Neuron (in vitro differentiated cells): ENCODE measurements around the gene OR52K1.

Experiments used
- H2AFZ ChIP-seq: one replicate; pipeline ENCODE4 v1.6.1; 2013; ENCODE audit warnings: low read depth, mild to moderate bottlenecking, inconsistent platforms, low read length, moderate library complexity
- H3K27me3 ChIP-seq: one replicate; pipeline ENCODE4 v1.6.1; 2013; ENCODE audit warnings: low read length; ENCODE audit not compliant: insufficient read depth
- H3K36me3 ChIP-seq: one replicate; pipeline ENCODE4 v1.6.1; 2013; ENCODE audit warnings: low read length; ENCODE audit not compliant: insufficient read depth
- H3K4me1 ChIP-seq: one replicate; pipeline ENCODE4 v1.6.1; 2013; ENCODE audit warnings: low read length; ENCODE audit not compliant: insufficient read depth
- H3K4me3 ChIP-seq: 2 replicates; pipeline ENCODE4 v1.5.1; 2013; ENCODE audit warnings: mild to moderate bottlenecking, low read length, moderate library complexity
- H3K9me3 ChIP-seq: one replicate; pipeline ENCODE4 v1.6.1; 2013; ENCODE audit warnings: low read length

The OR52K1 gene

GRCh38 chr11:4482445-4482844, at the start of gene OR52K1:
TSS of gene OR52K1 (plus strand) at chr11:4482646. CDS start at chr11:4488901, 6,255 bp downstream.
- H3K4me1 ChIP-seq: no peaks in the 10 kb centered on the region
- no peak within 1 kb of the TSS for H3K4me3 ChIP-seq
- no peaks in the 10 kb centered on the region for H3K36me3 ChIP-seq
- no peaks in the 10 kb centered on the region for H3K9me3 ChIP-seq
- H2AFZ ChIP-seq: no peak within 1 kb of the TSS
- H3K27me3 ChIP-seq: peaks cover 9% of the 10 kb centered on the region

DNA sequence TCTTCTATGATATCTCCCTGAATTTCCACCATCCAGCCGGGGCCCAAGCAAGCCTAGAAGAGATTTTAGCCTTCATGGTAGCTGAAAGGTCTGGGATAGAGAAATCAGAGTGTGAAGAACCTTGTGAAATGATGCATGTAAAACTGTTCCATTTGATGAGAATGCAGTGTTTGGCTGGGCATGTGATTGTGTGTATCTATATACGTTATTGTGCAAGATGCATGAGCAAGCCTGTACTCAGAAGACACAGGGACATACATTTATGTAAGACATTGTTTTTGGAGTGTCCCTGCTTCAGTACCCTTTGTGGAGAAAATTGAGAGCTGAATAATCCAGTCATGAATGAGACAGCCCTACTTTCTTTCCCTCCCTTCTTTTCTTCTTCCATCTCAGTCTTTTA, 48.6 kb upstream of the OR52K1 start:
- Histone ChIP-seq H3K4me1 (no peaks in the 10 kb centered on the region), H3K9me3 (no peaks in the 10 kb centered on the region), H3K36me3 (no peaks in the 10 kb centered on the region), H2AFZ (no peak overlapping the region), H3K27me3 (no peaks in the 10 kb centered on the region), H3K4me3 (no peak overlapping the region)

GRCh38 chr11:4436411-4436810, 46.0 kb upstream of the OR52K1 start:
- H3K36me3 ChIP-seq: no peaks in the 10 kb centered on the region
- H3K4me3 ChIP-seq: no peak overlapping the region
- H2AFZ ChIP-seq: no peak overlapping the region
- H3K4me1 ChIP-seq: no peaks in the 10 kb centered on the region
- H3K9me3 ChIP-seq: peaks cover 2% of the 10 kb centered on the region
- H3K27me3 ChIP-seq: no peaks in the 10 kb centered on the region

GRCh38 chr11:4441515-4441914, 40.9 kb upstream of the OR52K1 start:
- Histone ChIP-seq H3K27me3 (no peaks in the 10 kb centered on the region), H3K4me1 (no peaks in the 10 kb centered on the region), H3K36me3 (no peaks in the 10 kb centered on the region), H3K4me3 (no peak overlapping the region), H3K9me3 (peaks cover 2% of the 10 kb centered on the region), H2AFZ (no peak overlapping the region)

GRCh38 chr11:4443232-4443891, 39.1 kb upstream of the OR52K1 start:
- peaks cover 2% of the 10 kb centered on the region for H3K9me3 ChIP-seq
- no peaks in the 10 kb centered on the region for H3K36me3 ChIP-seq
- no peaks in the 10 kb centered on the region for H3K4me1 ChIP-seq
- H2AFZ ChIP-seq: no peak overlapping the region
- no peak overlapping the region for H3K4me3 ChIP-seq
- H3K27me3 ChIP-seq: peaks cover 3% of the 10 kb centered on the region

DNA sequence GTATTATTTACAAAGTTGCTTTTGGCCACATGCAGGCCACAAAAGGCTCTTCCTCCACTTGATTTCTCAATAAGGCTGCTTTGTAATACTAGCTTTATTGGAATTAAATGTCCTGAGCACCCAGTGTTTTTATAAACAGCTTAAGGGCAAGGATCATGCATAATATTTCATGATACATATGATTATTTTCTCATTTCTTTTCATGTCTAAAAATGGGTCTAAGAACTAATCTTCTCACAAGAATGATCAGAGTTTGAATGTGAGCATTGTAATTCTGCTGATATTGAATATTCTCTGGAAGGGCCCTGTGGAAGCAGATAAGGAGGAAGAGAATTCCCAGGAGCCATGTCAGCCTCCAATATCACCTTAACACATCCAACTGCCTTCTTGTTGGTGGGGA, 33.5 kb upstream of the OR52K1 start, which contains the start of gene OR52K2:
Gene OR52K2 (plus strand): TSS at position 301 of the 400 bp plus-strand sequence. CDS start 45 bp downstream, at position 346.
- peaks cover 3% of the 10 kb centered on the region for H3K27me3 ChIP-seq
- no peaks in the 10 kb centered on the region for H3K36me3 ChIP-seq
- H2AFZ ChIP-seq: no peak within 1 kb of the TSS
- no peaks in the 10 kb centered on the region for H3K9me3 ChIP-seq
- H3K4me3 ChIP-seq: no peak within 1 kb of the TSS
- H3K4me1 ChIP-seq: no peaks in the 10 kb centered on the region

DNA sequence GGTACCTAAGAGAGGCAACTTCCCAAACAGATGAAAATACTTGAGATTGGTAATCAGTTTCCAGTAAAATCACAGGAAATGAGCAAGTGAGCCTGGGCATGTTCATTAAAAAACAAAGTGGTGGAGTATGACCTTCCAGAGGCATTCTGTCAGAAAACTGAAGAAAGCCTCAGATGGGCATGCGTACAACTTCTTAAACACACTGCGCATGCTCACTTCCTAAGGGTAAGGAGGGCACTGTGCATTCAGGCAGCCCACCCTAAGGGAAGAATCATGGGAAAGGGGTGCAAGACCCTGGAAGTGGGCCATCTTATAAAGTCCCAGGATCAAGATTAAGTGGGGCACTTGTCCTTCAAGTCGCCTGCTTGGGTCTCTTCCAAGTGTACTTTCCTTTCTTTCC, 29.3 kb upstream of the OR52K1 start:
- Histone ChIP-seq H2AFZ (no peak overlapping the region), H3K4me3 (no peak overlapping the region), H3K36me3 (no peaks in the 10 kb centered on the region), H3K4me1 (no peaks in the 10 kb centered on the region), H3K27me3 (peaks cover 3% of the 10 kb centered on the region), H3K9me3 (no peaks in the 10 kb centered on the region)

DNA sequence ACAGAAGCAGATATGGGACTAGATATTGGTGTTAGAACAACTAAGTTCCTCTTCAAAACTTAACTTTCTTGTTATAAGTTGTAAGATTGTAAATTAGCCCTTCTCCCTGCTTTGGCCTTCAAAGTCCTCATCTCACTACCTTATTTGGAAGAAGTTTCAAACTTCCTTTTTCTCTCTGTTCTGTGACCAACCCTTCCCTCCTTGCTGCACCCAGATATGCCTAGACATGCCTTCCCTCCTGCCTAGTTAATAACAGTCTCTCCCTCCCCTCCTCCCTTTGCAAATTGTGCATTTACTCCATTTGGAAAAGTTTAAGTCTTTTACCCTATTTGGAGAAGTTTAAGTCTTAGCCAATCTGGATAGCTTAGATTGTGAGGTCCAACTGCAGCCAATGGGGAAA, 28.4 kb upstream of the OR52K1 start:
- Histone ChIP-seq H3K4me3 (no peak overlapping the region), H3K9me3 (no peaks in the 10 kb centered on the region), H3K4me1 (no peaks in the 10 kb centered on the region), H2AFZ (no peak overlapping the region), H3K36me3 (no peaks in the 10 kb centered on the region), H3K27me3 (peaks cover 9% of the 10 kb centered on the region)

GRCh38 chr11:4455419-4455818, 27.0 kb upstream of the OR52K1 start:
- no peak overlapping the region for H2AFZ ChIP-seq
- H3K36me3 ChIP-seq: no peaks in the 10 kb centered on the region
- peaks cover 9% of the 10 kb centered on the region for H3K27me3 ChIP-seq
- no peaks in the 10 kb centered on the region for H3K9me3 ChIP-seq
- no peaks in the 10 kb centered on the region for H3K4me1 ChIP-seq
- no peak overlapping the region for H3K4me3 ChIP-seq

DNA sequence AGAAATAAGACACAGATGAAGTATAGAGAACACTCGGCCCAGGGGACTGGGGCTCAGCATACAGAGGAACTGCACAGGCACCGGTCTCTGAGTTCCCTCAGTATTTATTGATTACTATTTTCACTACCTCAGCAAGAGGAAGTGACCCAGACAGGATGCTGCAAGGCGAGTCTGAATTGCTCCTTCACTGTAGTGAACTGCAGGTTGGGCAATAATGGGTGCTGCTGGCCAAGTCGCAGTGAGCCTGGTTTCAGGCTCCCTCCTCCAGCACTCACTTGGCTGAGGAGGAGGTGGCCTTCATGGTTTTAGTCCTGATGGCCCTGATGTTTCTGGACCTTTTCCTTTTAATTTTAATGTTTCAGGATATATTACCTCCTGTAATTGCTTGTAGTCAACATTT, 22.9 kb upstream of the OR52K1 start:
- Histone ChIP-seq H3K9me3 (no peaks in the 10 kb centered on the region), H3K36me3 (no peaks in the 10 kb centered on the region), H3K27me3 (peaks cover 9% of the 10 kb centered on the region), H2AFZ (no peak overlapping the region), H3K4me1 (no peaks in the 10 kb centered on the region), H3K4me3 (no peak overlapping the region)

- Histone ChIP-seq H3K27me3 (peaks cover 9% of the 10 kb centered on the region), H3K36me3 (no peaks in the 10 kb centered on the region), H3K9me3 (no peaks in the 10 kb centered on the region), H2AFZ (no peak overlapping the region), H3K4me1 (no peaks in the 10 kb centered on the region), H3K4me3 (no peak overlapping the region)
Observed at GRCh38 chr11:4460151-4460550, 22.3 kb upstream of the OR52K1 start.

GRCh38 chr11:4464216-4465159, 18.0 kb upstream of the OR52K1 start:
- Histone ChIP-seq H3K4me3 (no peak overlapping the region), H3K27me3 (no peaks in the 10 kb centered on the region), H3K9me3 (no peaks in the 10 kb centered on the region)

GRCh38 chr11:4465407-4465806, 17.0 kb upstream of the OR52K1 start:
- Histone ChIP-seq H3K4me3 (no peak overlapping the region), H3K27me3 (no peaks in the 10 kb centered on the region), H3K9me3 (no peaks in the 10 kb centered on the region), H3K36me3 (no peaks in the 10 kb centered on the region), H3K4me1 (no peaks in the 10 kb centered on the region), H2AFZ (no peak overlapping the region)

More at GRCh38 chr11:4464216-4465159, 18.0 kb upstream of the OR52K1 start:
- Histone ChIP-seq H3K36me3 (no peaks in the 10 kb centered on the region), H3K4me1 (no peaks in the 10 kb centered on the region), H2AFZ (no peak overlapping the region)
